HuH-7.5 (cell line): Measurements from ENCODE around the gene OGFOD2.

Experiments
- DNase-seq: peaks from one replicate; pipeline ENCODE4 v3.0.0; 2011; ENCODE audit warnings: low spot score

The OGFOD2 gene

DNA sequence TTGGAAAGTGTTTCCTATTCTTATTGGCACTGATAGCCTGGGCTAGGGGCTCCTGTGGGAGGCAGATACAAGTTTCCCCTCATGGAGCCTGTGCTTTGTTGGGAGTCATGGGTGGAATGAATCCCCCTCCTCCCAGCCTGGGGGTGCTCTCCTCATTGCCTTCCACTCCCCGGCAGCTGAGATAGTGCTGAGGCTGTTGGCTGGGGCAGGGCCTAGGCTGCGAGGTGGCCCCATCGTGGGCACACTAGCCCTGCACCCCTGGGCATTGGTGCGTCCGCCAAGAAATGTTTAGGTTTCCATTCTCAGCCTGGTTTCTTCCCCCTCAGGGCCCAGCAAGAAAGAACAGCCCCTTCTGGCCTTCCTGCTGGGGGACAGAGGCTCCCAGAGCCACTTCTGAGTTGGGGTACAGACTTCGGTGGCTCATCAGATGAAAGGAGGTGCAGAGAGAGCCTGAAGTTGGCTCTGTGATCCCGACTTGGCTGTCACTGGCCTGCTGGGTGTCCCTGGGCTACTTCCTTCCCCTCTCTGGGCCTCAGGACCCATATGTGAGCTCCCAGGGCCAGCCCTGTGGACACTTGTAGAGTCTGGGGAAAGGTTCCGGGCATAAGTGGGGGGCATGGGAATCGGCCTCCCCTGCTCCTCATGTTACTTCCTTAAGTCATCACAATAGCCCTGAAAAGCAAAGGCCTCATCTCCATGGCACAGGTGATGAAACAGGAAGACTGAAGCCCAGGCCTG, 2.8 kb downstream of the OGFOD2 start:
- no peak for DNase-seq

- DNase-seq = no peak
Measured at GRCh38 chr12:122978507-122978955, 3.5 kb downstream of the OGFOD2 start.

DNA sequence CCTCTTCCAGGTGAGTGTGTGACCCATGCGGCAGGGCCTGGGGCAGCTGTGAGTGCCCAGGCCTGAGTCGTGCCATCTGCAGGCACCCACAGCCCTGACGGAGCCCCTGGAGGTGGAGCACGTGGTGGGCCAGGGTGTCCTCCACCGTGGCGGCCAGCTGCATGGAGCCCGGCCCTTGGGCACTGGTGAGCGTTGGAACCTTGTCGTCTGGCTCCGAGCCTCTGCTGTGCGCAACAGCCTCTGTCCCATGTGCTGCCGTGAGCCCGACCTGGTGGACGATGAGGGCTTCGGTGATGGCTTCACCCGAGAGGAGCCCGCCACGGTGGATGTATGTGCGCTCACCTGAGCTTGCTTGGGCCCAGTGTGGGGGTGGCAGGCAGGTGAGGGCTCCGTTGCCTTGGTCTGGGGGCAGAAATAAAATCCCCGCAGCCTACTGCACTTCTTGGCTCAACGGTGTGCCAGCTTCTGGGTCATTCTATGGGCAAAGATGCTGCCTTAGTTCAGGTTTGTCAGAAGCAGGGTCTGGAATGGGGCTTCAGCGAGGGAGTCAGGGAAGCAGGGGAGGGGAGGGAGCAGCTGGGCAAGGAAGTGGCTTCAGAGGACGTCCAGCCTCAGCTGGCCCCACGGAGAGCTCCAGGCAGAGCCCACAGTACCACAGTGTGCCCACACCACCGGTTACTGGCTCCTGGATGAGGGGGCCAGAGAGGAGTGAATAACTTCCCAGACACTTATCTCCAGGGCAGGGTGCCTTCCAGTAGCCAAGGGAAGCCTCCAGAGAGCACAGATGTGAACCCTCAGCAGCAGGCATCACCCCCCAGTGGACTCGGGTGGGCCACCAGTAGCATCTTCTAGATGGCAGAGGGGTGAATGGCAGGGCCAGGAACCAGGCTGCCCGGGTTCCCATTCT, 4.2 kb downstream of the OGFOD2 start:
- DNase-seq = no peak

GRCh38 chr12:122979908-122980182, 4.8 kb downstream of the OGFOD2 start:
- DNase-seq = no peak

DNA sequence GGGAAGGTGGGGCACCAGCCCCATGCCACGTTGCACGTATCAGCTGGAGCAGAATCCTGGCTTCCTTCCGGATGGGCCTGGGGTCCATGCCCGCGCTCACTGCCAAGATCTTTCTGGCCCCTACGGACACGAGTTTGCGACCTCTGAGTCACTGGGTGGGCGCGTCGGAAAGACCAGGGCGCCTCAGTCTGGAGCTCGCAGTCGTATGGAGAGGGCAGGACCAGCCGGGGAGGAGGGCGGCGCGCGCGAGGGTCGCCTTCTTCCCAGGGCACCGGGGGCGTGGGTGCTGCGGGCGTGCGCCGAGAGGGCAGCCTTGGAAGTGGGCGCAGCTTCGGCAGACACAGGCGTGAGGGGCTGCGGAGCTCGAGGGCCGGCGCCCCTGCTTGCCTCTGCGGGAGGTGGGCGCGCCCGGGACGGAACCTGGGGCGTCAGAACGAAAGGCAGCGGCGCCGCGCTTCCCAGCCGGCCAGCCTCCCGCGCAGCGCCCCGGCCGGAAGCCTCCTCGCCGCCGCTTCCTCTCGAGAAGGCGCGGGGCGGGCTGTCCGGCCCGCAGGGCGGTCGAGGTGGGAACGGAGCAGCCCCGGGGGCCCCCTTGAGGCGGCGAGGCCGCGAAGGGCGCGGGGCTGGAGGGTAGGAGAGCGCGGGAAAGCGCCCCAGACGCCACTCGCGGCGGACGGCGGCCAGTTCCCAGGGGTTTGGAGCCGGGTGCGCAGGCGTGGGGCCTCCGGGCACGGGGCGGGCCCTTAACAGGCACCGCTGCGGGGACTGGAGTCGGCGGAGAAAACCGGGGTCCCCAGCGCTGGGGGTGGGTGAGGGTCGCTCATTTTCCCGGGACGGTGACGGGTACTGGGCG, 5.4 kb downstream of the OGFOD2 start, which contains the start of gene ARL6IP4:
ARL6IP4 (plus strand) TSS at position 499 of the 853 bp plus-strand sequence. CDS start 459 bp downstream, outside the sequence.
- DNase-seq = peak; percentile 84

- DNase-seq = no peak
Measured at GRCh38 chr12:122981036-122981471, 6.0 kb downstream of the OGFOD2 start.

DNA sequence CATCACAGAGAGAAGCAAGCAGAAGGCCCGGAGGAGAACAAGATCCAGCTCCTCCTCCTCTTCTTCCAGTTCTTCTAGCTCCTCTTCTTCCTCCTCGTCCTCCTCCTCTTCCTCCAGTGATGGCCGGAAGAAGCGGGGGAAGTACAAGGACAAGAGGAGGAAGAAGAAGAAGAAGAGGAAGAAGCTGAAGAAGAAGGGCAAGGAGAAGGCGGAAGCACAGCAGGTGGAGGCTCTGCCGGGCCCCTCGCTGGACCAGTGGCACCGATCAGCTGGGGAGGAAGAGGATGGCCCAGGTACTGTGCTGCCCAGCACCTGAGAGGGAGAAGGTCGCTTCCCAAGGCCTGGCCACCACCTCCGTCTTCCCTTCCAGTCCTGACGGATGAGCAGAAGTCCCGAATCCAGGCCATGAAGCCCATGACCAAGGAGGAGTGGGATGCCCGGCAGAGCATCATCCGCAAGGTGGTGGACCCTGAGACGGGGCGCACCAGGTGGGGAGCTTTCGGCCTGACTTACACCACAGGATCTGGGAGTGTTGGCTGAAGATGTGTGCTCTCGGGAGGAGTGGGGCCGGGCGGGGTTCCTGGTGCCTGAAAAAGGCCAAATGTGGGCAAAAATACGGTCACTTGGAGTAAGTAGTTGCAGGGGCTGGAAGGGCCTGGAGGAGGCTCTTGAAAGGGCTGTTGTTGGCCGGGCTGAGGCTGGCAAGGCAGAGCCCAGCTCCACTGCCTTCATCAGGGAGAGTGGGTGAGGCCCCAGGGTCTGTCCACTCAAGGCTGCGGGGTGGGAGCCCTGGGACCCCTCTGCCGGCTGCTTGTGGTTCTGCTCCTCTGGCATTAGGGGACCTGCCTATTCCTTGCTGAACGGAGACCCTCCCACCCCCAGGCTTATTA, 6.8 kb downstream of the OGFOD2 start:
- no peak for DNase-seq

- no peak for DNase-seq
Measured at GRCh38 chr12:122982477-122982815, 7.4 kb downstream of the OGFOD2 start.

DNA sequence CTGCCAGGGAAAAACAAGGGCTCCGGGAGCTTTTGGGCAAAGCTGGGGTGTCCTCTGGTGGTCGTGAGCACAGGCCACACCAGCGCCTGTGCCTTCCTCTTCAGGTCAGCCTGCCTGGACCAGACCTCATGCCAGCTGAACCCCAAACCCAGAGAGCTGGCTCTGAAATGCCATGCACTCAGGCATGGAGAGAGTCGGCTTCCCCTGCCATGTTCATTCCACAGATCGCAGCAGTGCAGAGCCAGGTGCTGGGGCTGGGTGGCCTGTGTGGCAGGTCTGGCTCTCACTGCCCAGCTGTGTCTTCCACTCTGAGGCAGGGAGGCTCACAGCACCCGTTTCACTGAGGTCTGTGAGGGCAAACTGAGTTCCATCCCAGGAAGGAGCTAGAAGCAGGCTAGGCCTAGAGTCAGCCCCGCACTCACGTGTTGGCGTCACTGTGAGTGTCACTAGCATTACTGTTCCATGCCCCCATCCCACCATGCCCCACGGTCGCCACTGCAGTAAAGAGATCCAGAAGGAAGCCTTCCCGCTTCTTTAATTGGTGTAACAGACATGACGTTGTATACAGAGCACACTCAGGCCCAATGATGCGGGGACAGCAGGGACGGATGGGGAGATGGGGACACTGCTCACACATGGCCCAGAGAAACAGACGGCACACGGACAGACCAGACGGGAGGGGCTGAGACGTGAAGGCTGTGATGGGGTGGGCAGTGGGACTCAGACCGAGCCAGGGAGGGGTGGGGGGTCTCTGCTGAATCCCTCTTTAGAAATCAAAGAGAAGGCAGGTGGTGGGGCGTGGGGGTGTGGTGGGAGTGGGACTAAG, 8.1 kb downstream of the OGFOD2 start:
- no peak for DNase-seq

DNA sequence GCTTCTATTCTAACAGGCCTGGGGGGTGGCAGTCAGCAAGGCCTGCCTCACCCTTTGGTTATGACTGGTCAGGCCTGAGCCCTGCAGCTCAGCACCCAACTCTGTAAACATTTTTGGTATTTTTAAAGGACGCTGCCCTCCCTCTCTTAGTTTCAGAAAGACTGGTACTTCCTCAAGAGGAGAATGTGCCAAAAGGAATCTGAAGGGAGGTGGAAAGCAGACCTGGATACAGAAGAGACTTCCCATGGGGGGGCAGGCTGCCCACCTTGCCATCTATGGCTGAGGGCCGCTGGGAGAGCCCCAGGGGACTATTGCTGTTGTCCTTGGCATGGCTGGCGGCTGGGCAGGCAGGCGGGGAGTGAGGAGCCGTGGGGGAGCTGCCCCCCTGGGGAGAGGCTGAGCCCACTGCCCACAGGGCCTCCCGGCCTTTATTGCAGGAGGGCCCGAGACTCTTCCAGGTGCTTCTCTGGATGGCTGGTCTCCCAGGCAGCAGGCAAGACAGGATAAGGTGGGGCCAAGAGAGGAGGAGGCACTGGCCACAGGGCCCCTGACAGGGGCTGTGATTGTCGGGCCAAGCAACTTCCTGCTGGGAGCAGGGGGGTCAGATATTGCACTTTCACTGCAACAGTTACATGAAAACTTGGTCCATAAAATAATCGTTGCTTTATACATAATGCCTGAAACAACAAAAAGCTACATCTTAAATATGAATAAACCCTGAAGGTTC, 8.9 kb downstream of the OGFOD2 start:
- no peak for DNase-seq

DNA sequence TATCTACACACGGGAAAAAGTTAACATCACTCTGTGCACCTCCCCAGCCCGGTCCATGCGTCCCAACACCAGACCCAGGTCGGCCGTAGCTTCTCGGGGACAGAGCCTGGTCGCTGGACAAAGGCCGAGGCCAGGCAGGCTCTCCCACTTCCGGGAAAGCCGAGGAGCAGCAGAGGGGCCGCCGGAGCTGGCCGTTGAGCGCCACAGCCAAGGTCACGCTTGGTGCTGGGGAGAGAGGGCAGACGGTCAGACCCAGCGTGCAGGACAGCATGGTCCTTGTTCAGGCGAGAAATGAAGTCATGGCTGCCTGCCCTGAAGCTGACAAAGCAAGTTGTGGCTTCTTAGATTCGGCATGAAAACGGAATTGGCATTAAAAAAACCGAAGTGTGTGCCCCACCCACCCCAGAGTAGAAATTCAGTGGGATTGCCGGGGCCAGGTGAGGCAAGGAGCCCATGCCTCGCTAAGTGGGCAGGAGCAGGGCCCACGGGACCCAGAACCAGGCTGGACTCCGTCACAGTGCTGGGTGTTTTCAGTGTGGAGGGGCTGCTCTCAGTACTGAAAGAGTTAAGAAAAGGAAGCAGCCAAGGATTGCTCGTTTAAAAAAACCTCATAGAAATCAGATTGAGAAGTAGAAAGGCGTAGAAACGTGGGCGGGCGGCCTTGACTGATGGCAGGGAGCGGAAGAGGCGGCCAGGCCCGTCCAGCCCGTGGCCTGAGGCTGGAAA, 9.7 kb downstream of the OGFOD2 start:
- DNase-seq = no peak

DNA sequence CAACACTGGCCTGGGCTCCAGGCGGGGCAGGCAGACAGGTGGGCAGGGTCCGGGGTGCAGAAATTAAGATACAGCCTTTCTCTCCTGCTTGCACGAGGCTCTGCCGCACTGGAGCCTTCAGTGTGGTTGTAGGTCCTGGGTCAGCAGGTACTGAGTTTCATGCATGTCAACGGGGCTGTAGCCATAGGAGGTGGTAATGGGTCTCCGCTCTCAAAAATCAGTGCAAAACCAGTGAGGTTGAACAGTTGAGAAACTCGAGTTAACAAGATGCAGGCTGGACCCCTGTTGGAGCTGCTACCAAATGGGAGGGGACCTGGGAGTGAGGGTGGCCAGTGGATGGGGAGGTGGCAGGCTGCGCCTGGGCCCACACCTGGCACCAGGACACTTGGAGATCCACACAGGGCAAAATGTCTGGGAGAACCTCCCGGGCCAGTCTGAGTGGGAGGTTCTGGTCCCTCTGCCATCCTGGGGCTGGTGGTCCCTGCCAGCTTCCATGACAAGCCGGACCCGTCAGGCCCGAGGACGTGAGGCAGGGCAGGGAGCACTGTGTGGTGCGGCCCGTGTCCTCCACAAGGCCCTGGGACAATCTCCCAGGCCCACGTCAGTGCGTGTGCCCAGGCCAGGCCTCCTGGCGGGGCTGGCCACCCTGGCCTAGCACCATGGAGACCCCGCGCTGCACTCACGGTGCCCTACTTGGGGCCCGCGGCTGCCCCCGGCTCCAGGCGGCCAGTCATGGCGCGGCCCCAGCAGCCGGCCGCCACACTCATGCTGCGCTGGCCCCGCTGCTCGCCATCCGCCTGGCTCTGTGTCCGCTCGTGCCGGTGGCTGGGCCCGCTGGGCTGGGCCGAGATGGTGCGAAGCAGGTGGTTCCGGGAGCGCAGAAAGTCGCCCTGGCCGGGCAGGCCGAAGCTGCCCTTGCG, 10.6 kb downstream of the OGFOD2 start:
- DNase-seq = no peak

GRCh38 chr12:122986258-122986871, 11.3 kb downstream of the OGFOD2 start:
- DNase-seq = no peak

DNA sequence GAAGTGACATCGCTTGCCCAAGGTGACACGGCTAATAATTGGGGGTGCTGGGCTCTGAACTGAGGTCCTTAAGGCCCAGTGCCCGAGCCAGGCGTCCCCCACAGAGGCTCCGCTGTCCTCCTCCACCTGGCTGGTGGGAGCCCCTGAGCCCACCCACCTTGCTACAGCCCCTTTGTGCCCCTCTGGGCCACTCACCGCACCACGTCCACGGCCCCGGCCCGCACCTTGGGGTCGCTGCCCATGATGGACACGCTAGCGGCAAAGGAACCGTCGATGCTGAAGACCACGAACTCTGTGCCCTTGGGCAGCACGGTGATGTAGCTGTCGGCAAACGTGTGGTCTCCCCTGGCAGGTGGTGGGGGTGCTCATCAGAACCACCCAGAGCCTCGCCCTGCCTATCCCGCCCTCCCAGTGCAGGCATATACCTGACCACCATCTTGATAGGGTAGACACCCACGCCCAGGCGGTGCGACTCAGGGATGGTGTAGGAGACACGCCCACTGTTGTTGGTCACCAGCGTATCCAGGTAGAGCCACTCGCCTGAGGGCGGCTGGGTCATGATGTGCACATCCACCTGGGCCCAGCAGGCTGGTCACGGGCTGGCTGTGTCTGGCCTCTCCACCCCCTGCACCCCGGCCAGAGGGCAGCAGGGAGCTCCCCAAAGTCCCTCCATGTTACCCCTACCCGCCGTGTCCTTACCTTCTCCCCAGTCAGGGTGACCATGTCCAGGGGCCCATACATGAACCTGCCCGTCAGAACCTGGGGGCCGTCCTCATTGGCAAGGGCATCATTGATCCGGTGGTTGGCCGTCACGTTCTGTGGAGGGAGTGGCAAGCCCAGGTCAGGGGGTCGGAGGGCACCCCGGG, 12.3 kb downstream of the OGFOD2 start:
- no peak for DNase-seq

DNA sequence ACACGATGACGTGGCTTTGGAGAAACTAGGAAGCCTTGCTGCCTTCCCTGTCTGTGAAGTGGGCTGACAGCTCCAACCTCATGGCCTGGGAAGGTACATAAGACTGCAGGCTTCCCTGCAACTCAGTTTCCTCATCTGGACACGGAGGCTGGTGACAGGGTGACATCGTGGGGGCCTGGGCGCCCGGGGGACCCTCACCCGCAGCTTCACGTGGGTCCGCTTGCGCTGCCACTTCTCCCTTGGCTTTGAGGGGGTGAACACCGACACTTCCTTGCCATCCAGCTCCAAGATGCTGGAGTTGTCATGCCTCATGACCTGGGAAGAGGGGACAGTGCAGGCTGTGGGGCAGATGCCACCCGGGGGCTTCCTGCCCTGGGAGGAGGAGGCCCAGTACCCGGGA, 13.0 kb downstream of the OGFOD2 start:
- DNase-seq = no peak

GRCh38 chr12:122988612-122989212, 13.7 kb downstream of the OGFOD2 start:
- DNase-seq = no peak
